HepG2 (cell line): Measurements from ENCODE around the gene CMIP. TPM values are rescaled to one million over a fixed set of nuclear protein-coding genes. Genes with fewer than 3 reads are reported as not detected.
A peak's percentile ranks its signal among the peaks of the same experiment; 100 is the strongest.

Experiments
- ATF7 ChIP-seq, 2 experiments: fragments of 450-650 bp in 1 of 2; sonication (generic) in 1 of 2; formaldehyde crosslinking in 1 of 2; IDR thresholded peaks; 2 replicates each; pipeline versions ENCODE4 v1.4.0 to v1.6.1; 2016 to 2020; ENCODE audit warnings: antibody characterized with exemption in 1 of 2, mild to moderate bottlenecking in 1 of 2, missing genetic modification reagents in 1 of 2
- ETV5 ChIP-seq: IDR thresholded peaks from 2 replicates; pipeline ENCODE4 v1.6.1; 2018; ENCODE audit warnings: missing biosample characterization, missing genetic modification reagents, inconsistent platforms, borderline replicate concordance
- KLF12 ChIP-seq: sonication (generic); formaldehyde crosslinking; IDR thresholded peaks from 2 replicates; pipeline ENCODE4 v1.4.0; 2020; ENCODE audit warnings: missing genetic modification reagents, borderline replicate concordance
- NR2F6 ChIP-seq, 2 experiments: IDR thresholded peaks; 2 replicates each; pipeline ENCODE4 v1.6.1; 2016; ENCODE audit warnings: antibody characterized with exemption in 1 of 2, mild to moderate bottlenecking in 1 of 2
- SIX1 ChIP-seq: sonication (generic); formaldehyde crosslinking; IDR thresholded peaks from 2 replicates; pipeline ENCODE4 v1.4.0; 2020; ENCODE audit warnings: missing genetic modification reagents, borderline replicate concordance
- STAG1 ChIP-seq: sonication (generic); formaldehyde crosslinking; IDR thresholded peaks from 2 replicates; pipeline ENCODE4 v1.4.0; 2020; ENCODE audit warnings: missing genetic modification reagents
- THYN1 ChIP-seq: sonication (generic); formaldehyde crosslinking; IDR thresholded peaks from 2 replicates; pipeline ENCODE4 v1.8.1; 2023; ENCODE audit warnings: low read depth, mild to moderate bottlenecking, moderate library complexity, missing genetic modification reagents, borderline replicate concordance
- ZBTB21 ChIP-seq: sonication (generic); formaldehyde crosslinking; IDR thresholded peaks from 2 replicates; pipeline ENCODE4 v1.4.0; 2020; ENCODE audit warnings: missing genetic modification reagents
- ZBTB8A ChIP-seq: sonication (generic); formaldehyde crosslinking; IDR thresholded peaks from 2 replicates; pipeline ENCODE4 v1.4.0; 2020; ENCODE audit warnings: mild to moderate bottlenecking, low read depth, missing genetic modification reagents, borderline replicate concordance
- ZNF557 ChIP-seq: sonication (generic); formaldehyde crosslinking; IDR thresholded peaks from 2 replicates; pipeline ENCODE4 v1.4.0; 2020; ENCODE audit warnings: missing genetic modification reagents
- ZNF7 ChIP-seq: IDR thresholded peaks from 2 replicates; pipeline ENCODE4 v1.6.1; 2016; ENCODE audit warnings: missing biosample characterization, missing genetic modification reagents
- ZSCAN25 ChIP-seq: sonication (generic); formaldehyde crosslinking; IDR thresholded peaks from 2 replicates; pipeline ENCODE4 v1.8.0; 2022; ENCODE audit warnings: mild to moderate bottlenecking, missing genetic modification reagents
- polyA plus RNA-seq, 8 experiments: library from polyadenylated mRNA; depleted of rRNA in 3 of 8; stranded (reverse) in 7 of 8; unstranded in 1 of 8; fragments of >200 nt; fragmentation: Illumina TruSeq in 4 of 8; extraction: Trizol in 4 of 8; gene quantifications; 2 replicates each; pipeline versions ENCODE4 v1.2.1 to v1.2.3, GENCODE V29; 2011 to 2016; ENCODE audit warnings: low read depth in 4 of 8, missing spikeins in 1 of 8, mixed read lengths in 1 of 8; ENCODE audit not compliant: insufficient read depth in 1 of 8
- total RNA-seq, 5 experiments: library from RNA; depleted of rRNA; stranded (reverse); fragments of >200 nt; fragmentation: Illumina TruSeq; extraction: Trizol; gene quantifications; 2 replicates each; pipeline ENCODE4 v1.2.3, GENCODE V29; 2016; ENCODE audit warnings: low read depth in 1 of 5
- TF ChIP-seq, protein P1 (sequence below): sonication (generic); formaldehyde crosslinking; IDR thresholded peaks from one replicate; pipeline ENCODE4 v1.5.1; 2020; ENCODE audit warnings: mild to moderate bottlenecking, missing genetic modification reagents; ENCODE audit errors: not compliant biosample characterization
- TF ChIP-seq, protein P2 (sequence below): sonication (generic); formaldehyde crosslinking; IDR thresholded peaks from 2 replicates; pipeline ENCODE4 v1.8.0; 2022; ENCODE audit warnings: mild to moderate bottlenecking, missing genetic modification reagents, moderate library complexity
- TF ChIP-seq, protein P3 (sequence below): sonication (generic); formaldehyde crosslinking; IDR thresholded peaks from 2 replicates; pipeline ENCODE4 v1.5.1; 2020; ENCODE audit warnings: mild to moderate bottlenecking, moderate library complexity, missing genetic modification reagents
- TF ChIP-seq, protein P4 (sequence below): sonication (generic); formaldehyde crosslinking; IDR thresholded peaks from 2 replicates; pipeline ENCODE4 v1.4.0; 2020; ENCODE audit warnings: low read depth, mild to moderate bottlenecking, missing genetic modification reagents
- TF ChIP-seq, protein P5 (sequence below): IDR thresholded peaks from 2 replicates; pipeline ENCODE4 v1.6.1; 2016; ENCODE audit warnings: low read depth, borderline replicate concordance

CMIP gene
- total and polyA plus RNA-seq, 2 of the 13 experiments (the other 11 are each of a cell fraction or from before 2014, with no cell fraction given) = 10.9 to 18.1 TPM

DNA sequence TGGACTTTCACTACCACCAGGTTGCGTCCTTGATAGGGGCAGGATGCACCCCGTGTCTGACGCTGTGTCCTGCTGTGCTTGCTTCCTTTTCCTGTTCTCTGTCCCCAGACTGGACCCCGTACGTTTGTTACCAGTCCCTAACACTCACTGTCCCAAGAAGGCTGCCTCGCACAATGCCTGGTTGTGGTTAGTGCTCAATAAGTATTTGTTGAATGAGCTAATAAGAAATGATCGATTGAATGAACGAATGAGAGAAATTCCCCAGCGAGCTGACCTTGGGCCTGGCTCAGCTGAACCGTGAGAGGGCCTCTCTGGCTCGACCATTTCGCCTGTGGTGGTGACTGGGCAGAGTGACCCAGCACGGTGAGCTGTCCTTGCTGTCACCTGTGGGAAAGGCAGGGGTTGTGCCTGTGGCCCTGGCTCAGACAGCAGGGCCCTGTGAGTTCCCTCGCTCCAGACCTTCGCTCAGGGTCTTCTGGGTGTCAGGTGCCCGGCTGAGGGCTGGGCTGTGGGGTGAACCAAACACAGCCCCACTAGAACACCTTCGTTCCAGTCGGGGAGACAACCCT, 20.9 kb downstream of the CMIP start (continued):
- TF ChIP-seq KLF12 (CRISPR knock-in tag) (no peak), THYN1 (CRISPR knock-in tag) (no peak), ZSCAN25 (CRISPR knock-in tag) (no peak), ZBTB8A (CRISPR knock-in tag) (no peak), ZBTB21 (CRISPR knock-in tag) (no peak), ATF7 (IDR thresholded peaks at IDR 0.05) (no peak), ATF7 (CRISPR knock-in tag; IDR thresholded peaks at IDR 0.05) (peak; percentile 69; the same call in 1 of the 2 replicates), ETV5 (CRISPR knock-in tag) (no peak), STAG1 (peak; percentile 25), ZNF7 (CRISPR knock-in tag) (no peak), ZNF557 (CRISPR knock-in tag) (no peak), SIX1 (CRISPR knock-in tag) (no peak), NR2F6 (IDR thresholded peaks at IDR 0.05) (no peak), NR2F6 (CRISPR knock-in tag; IDR thresholded peaks at IDR 0.05) (peak; percentile 24; the same call in 1 of the 2 replicates)
- TF ChIP-seq, protein P1, sequence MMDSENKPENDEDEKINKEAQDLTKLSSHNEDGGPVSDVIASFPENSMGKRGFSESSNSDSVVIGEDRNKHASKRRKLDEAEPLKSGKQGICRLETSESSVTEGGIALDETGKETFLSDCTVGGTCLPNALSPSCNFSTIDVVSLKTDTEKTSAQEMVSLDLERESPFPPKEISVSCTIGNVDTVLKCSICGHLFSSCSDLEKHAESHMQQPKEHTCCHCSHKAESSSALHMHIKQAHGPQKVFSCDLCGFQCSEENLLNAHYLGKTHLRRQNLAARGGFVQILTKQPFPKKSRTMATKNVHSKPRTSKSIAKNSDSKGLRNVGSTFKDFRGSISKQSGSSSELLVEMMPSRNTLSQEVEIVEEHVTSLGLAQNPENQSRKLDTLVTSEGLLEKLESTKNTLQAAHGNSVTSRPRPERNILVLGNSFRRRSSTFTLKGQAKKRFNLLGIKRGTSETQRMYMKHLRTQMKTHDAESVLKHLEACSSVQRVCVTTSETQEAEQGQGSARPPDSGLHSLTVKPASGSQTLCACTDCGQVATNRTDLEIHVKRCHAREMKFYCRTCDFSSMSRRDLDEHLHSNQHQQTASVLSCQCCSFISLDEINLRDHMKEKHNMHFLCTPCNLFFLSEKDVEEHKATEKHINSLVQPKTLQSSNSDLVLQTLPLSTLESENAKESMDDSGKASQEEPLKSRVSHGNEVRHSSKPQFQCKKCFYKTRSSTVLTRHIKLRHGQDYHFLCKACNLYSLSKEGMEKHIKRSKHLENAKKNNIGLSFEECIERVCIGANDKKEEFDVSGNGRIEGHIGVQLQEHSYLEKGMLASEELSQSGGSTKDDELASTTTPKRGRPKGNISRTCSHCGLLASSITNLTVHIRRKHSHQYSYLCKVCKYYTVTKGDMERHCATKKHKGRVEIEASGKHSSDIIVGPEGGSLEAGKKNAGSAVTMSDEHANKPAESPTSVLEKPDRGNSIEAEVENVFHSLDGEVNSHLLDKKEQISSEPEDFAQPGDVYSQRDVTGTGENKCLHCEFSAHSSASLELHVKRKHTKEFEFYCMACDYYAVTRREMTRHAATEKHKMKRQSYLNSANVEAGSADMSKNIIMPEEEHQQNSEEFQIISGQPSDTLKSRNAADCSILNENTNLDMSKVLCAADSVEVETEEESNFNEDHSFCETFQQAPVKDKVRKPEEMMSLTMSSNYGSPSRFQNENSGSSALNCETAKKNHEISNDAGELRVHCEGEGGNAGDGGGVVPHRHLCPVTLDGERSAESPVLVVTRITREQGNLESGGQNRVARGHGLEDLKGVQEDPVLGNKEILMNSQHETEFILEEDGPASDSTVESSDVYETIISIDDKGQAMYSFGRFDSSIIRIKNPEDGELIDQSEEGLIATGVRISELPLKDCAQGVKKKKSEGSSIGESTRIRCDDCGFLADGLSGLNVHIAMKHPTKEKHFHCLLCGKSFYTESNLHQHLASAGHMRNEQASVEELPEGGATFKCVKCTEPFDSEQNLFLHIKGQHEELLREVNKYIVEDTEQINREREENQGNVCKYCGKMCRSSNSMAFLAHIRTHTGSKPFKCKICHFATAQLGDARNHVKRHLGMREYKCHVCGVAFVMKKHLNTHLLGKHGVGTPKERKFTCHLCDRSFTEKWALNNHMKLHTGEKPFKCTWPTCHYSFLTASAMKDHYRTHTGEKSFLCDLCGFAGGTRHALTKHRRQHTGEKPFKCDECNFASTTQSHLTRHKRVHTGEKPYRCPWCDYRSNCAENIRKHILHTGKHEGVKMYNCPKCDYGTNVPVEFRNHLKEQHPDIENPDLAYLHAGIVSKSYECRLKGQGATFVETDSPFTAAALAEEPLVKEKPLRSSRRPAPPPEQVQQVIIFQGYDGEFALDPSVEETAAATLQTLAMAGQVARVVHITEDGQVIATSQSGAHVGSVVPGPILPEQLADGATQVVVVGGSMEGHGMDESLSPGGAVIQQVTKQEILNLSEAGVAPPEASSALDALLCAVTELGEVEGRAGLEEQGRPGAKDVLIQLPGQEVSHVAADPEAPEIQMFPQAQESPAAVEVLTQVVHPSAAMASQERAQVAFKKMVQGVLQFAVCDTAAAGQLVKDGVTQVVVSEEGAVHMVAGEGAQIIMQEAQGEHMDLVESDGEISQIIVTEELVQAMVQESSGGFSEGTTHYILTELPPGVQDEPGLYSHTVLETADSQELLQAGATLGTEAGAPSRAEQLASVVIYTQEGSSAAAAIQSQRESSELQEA (CRISPR knock-in tag) = peak; percentile 21
- TF ChIP-seq, protein P2, sequence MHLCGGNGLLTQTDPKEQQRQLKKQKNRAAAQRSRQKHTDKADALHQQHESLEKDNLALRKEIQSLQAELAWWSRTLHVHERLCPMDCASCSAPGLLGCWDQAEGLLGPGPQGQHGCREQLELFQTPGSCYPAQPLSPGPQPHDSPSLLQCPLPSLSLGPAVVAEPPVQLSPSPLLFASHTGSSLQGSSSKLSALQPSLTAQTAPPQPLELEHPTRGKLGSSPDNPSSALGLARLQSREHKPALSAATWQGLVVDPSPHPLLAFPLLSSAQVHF (CRISPR knock-in tag) = no peak
- TF ChIP-seq, protein P3, sequence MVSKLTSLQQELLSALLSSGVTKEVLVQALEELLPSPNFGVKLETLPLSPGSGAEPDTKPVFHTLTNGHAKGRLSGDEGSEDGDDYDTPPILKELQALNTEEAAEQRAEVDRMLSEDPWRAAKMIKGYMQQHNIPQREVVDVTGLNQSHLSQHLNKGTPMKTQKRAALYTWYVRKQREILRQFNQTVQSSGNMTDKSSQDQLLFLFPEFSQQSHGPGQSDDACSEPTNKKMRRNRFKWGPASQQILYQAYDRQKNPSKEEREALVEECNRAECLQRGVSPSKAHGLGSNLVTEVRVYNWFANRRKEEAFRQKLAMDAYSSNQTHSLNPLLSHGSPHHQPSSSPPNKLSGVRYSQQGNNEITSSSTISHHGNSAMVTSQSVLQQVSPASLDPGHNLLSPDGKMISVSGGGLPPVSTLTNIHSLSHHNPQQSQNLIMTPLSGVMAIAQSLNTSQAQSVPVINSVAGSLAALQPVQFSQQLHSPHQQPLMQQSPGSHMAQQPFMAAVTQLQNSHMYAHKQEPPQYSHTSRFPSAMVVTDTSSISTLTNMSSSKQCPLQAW = no peak
- TF ChIP-seq, protein P4, sequence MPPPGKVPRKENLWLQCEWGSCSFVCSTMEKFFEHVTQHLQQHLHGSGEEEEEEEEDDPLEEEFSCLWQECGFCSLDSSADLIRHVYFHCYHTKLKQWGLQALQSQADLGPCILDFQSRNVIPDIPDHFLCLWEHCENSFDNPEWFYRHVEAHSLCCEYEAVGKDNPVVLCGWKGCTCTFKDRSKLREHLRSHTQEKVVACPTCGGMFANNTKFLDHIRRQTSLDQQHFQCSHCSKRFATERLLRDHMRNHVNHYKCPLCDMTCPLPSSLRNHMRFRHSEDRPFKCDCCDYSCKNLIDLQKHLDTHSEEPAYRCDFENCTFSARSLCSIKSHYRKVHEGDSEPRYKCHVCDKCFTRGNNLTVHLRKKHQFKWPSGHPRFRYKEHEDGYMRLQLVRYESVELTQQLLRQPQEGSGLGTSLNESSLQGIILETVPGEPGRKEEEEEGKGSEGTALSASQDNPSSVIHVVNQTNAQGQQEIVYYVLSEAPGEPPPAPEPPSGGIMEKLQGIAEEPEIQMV (CRISPR knock-in tag) = no peak
- TF ChIP-seq, protein P5, sequence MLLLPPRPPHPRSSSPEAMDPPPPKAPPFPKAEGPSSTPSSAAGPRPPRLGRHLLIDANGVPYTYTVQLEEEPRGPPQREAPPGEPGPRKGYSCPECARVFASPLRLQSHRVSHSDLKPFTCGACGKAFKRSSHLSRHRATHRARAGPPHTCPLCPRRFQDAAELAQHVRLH = no peak
